K562 (cell line): Measurements from ENCODE around the gene P2RY10. TPM values are rescaled to one million over a fixed set of nuclear protein-coding genes. Genes with fewer than 3 reads are reported as not detected.

ENCODE experiments used
- microRNA-seq: library from miRNA; unstranded; fragments of <30 nt; microRNA quantifications from one replicate; pipeline ENCODE4, GENCODE V29; 2018; ENCODE audit warnings: borderline microRNAs expressed
- polyA plus RNA-seq, 8 experiments: library from polyadenylated mRNA; depleted of rRNA in 4 of 8; stranded (reverse) in 5 of 8; unstranded in 3 of 8; fragments of >200 nt; fragmentation: Nextera tagmentation in 2 of 8; fragmentation: Illumina TruSeq in 1 of 8; extraction: Ambion mirVana in 2 of 8; extraction: Trizol in 1 of 8; gene quantifications; 2 replicates each; pipeline versions ENCODE4 v1.2.1 to v1.2.3, GENCODE V29; 2011 to 2014; ENCODE audit warnings: inconsistent platforms in 1 of 8, missing spikeins in 1 of 8
- total RNA-seq, 7 experiments: library from RNA; depleted of rRNA in 6 of 7; stranded (reverse); fragments of >200 nt in 6 of 7; fragmentation: Illumina TruSeq in 2 of 7; extraction: Trizol in 2 of 7; gene quantifications; 2 replicates each; pipeline versions ENCODE4 v1.2.1 to v1.2.3, GENCODE V29; 2011 to 2021; ENCODE audit warnings: low replicate concordance in 1 of 7

The P2RY10 gene
- total and polyA plus RNA-seq, 9 of the 15 experiments (the other 6 are each of a cell fraction or from before 2014, with no cell fraction given) = 0.13 TPM; not detected in 8

Small RNA genes lying within 50 kb of the gene (microRNA-seq; reads per million reads assigned to microRNA genes)
- not detected for gene MIR4328

Other genes starting within 250 kb of the P2RY10 start
- gene LPAR4, start 197.7 kb upstream of the P2RY10 start, total RNA-seq (2014; rRNA removed) = not detected in 2 replicates
- gene LPAR4, start 197.7 kb upstream of the P2RY10 start, total RNA-seq (2014; rRNA removed; fragmentation: Illumina TruSeq; extraction: Trizol) = not detected in 2 replicates
- gene LPAR4, start 197.7 kb upstream of the P2RY10 start, total RNA-seq (2015; rRNA removed; fragmentation: Illumina TruSeq; extraction: Trizol) = not detected in 2 replicates
- not detected in 2 replicates for gene LPAR4, start 197.7 kb upstream of the P2RY10 start, total RNA-seq (2021)
- gene LPAR4, start 197.7 kb upstream of the P2RY10 start, polyA plus RNA-seq (2011; rRNA removed) = not detected in 2 replicates
- not detected in 2 replicates for gene LPAR4, start 197.7 kb upstream of the P2RY10 start, polyA plus RNA-seq (2014; fragmentation: Illumina TruSeq; extraction: Trizol)
- not detected for gene LPAR4, start 197.7 kb upstream of the P2RY10 start, polyA plus RNA-seq (2014; fragmentation: Nextera tagmentation; extraction: Ambion mirVana)
- not detected in 2 replicates for gene LPAR4, start 197.7 kb upstream of the P2RY10 start, polyA plus RNA-seq (2014; rRNA removed)
- gene GPR174, start 199.3 kb downstream of the P2RY10 start, total RNA-seq (2014; rRNA removed) = not detected in 2 replicates
- gene GPR174, start 199.3 kb downstream of the P2RY10 start, total RNA-seq (2014; rRNA removed; fragmentation: Illumina TruSeq; extraction: Trizol) = 0.06 and 0.07 TPM in 2 replicates
- 0.08 and 0.11 TPM in 2 replicates for gene GPR174, start 199.3 kb downstream of the P2RY10 start, total RNA-seq (2015; rRNA removed; fragmentation: Illumina TruSeq; extraction: Trizol)
- gene GPR174, start 199.3 kb downstream of the P2RY10 start, total RNA-seq (2021) = 0.09 and 0.27 TPM in 2 replicates
- gene GPR174, start 199.3 kb downstream of the P2RY10 start, polyA plus RNA-seq (2011; rRNA removed) = 0.03 TPM in 1 of 2 replicates, not detected in the other
- gene GPR174, start 199.3 kb downstream of the P2RY10 start, polyA plus RNA-seq (2014; fragmentation: Illumina TruSeq; extraction: Trizol) = 0.07 and 0.11 TPM in 2 replicates
- gene GPR174, start 199.3 kb downstream of the P2RY10 start, polyA plus RNA-seq (2014; fragmentation: Nextera tagmentation; extraction: Ambion mirVana) = not detected
- gene GPR174, start 199.3 kb downstream of the P2RY10 start, polyA plus RNA-seq (2014; rRNA removed) = 0.05 and 0.08 TPM in 2 replicates